ENCODE results near the gene DDX4. TPM values are rescaled to one million over a fixed set of nuclear protein-coding genes. Genes with fewer than 3 reads are reported as not detected.
"Not testable (repeated sequence)": the region's sequence is repeated elsewhere in the genome, so short reads cannot be mapped to it uniquely, and the experiment has no call there.

The DDX4 gene
- not detected for total RNA-seq

- no peak within 1 kb of the TSS for H3K4me3 ChIP-seq (ENCODE audit: low read length in 3 of 3)
- no peaks in the 10 kb centered on the region for H3K9me3 ChIP-seq (ENCODE audit: control insufficient read depth in 3 of 3, low read length in 3 of 3)
- H3K36me3 ChIP-seq (ENCODE audit: control insufficient read depth in 3 of 3, insufficient read depth in 3 of 3, low read length in 3 of 3): no peaks in the 10 kb centered on the region
- no peaks in the 10 kb centered on the region for H3K27me3 ChIP-seq (ENCODE audit: control insufficient read depth in 3 of 3, insufficient read depth in 3 of 3, low read length in 3 of 3)
- no peak within 1 kb of the TSS for H3K27ac ChIP-seq (ENCODE audit: low read depth, low read length)
- no peak within 1 kb of the TSS for H3K9ac ChIP-seq (ENCODE audit: low read depth in 1 of 3, low read length in 3 of 3)
- no peaks in the 10 kb centered on the region for H3K4me1 ChIP-seq (ENCODE audit: control insufficient read depth in 3 of 3, insufficient read depth in 3 of 3, low read length in 3 of 3)
These were observed at the start of gene DDX4 for GRCh38 chr5:55737793-55738192. Gene DDX4, plus strand, starts transcription at chr5:55738061. Its CDS starts 903 bp downstream, at chr5:55738964.

DNA sequence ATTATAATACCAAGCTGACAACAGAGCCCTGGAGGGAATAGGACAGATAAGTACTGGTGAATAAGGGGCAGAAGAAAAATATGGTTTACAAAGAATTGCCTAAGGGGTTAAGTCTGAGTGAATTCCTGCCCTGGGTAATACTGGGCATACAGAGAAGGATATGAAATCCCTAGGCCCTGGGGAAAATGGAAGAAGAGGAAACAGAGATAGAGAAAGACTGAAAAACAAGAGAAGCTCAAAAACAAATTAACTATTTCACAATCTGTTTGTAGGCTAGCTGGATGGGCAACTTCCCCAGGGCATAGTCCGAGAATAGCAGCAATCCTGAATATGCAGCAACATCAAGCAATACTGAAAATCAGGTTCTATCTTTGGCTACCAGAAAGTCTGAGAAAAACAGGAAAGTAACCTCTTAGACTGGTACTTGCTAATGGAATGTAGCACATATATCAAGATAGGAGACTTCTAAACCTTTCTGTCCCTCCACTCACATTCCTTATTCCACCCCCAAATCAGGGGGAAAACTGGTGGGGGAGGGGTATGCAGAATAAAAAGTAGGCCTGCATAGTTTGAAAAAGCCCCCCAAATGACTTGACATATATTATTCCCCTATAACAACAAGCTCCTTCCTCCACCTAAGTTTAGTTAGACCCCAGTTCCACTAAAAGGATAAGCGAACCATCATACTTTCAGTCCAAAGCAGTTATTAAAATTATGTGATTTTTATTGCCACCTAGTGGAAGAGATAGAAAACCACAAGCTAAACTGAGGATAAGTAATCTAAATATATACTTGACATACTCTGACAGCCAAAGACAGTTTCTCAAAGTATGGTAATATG is 46.4 kb upstream of the DDX4 start:
- H3K27ac ChIP-seq (ENCODE audit: low read depth, low read length): no peak overlapping the region
- H3K9me3 ChIP-seq (ENCODE audit: control insufficient read depth in 3 of 3, low read length in 3 of 3): no peaks in the 10 kb centered on the region
- H3K36me3 ChIP-seq (ENCODE audit: control insufficient read depth in 3 of 3, insufficient read depth in 3 of 3, low read length in 3 of 3): no peaks in the 10 kb centered on the region
- H3K9ac ChIP-seq (ENCODE audit: low read depth in 1 of 3, low read length in 3 of 3): peak overlapping the region in 2 of 3 donors; percentile 2 to 44
- H3K4me3 ChIP-seq (ENCODE audit: low read length in 3 of 3): peak overlapping the region in 2 of 3 donors; percentile 17 to 57
- no peaks in the 10 kb centered on the region for H3K27me3 ChIP-seq (ENCODE audit: control insufficient read depth in 3 of 3, insufficient read depth in 3 of 3, low read length in 3 of 3)
- H3K4me1 ChIP-seq (ENCODE audit: control insufficient read depth in 3 of 3, insufficient read depth in 3 of 3, low read length in 3 of 3): peaks cover 7 to 10% (median 9%) of the 10 kb centered on the region in 3 donors

DNA sequence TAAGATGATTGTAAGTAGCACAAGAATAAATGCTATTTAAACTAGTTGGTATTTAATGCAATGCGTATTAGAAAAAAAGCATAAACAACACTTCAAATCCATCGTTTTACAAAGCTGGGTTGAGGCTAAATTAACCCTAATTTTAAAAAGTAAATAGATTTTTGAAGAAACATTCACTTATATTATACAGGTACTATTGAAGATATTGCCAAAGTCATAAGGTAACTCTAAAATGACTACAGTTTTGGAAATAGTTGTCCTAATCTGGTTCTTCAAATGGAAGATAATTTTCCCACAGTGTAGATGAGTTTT is 45.8 kb upstream of the DDX4 start:
- Histone ChIP-seq H3K4me1 (ENCODE audit: control insufficient read depth in 3 of 3, insufficient read depth in 3 of 3, low read length in 3 of 3) (peaks cover 7 to 10% (median 9%) of the 10 kb centered on the region in 3 donors), H3K27me3 (ENCODE audit: control insufficient read depth in 3 of 3, insufficient read depth in 3 of 3, low read length in 3 of 3) (no peaks in the 10 kb centered on the region), H3K4me3 (ENCODE audit: low read length in 3 of 3) (no peak overlapping the region), H3K36me3 (ENCODE audit: control insufficient read depth in 3 of 3, insufficient read depth in 3 of 3, low read length in 3 of 3) (no peaks in the 10 kb centered on the region), H3K9ac (ENCODE audit: low read depth in 1 of 3, low read length in 3 of 3) (no peak overlapping the region), H3K27ac (ENCODE audit: low read depth, low read length) (no peak overlapping the region), H3K9me3 (ENCODE audit: control insufficient read depth in 3 of 3, low read length in 3 of 3) (no peaks in the 10 kb centered on the region)

GRCh38 chr5:55692509-55692908 is 45.4 kb upstream of the DDX4 start:
- H3K4me1 ChIP-seq (ENCODE audit: control insufficient read depth in 3 of 3, insufficient read depth in 3 of 3, low read length in 3 of 3): peaks cover 7 to 10% (median 9%) of the 10 kb centered on the region in 3 donors
- no peak overlapping the region for H3K27ac ChIP-seq (ENCODE audit: low read depth, low read length)
- no peaks in the 10 kb centered on the region for H3K27me3 ChIP-seq (ENCODE audit: control insufficient read depth in 3 of 3, insufficient read depth in 3 of 3, low read length in 3 of 3)
- no peaks in the 10 kb centered on the region for H3K36me3 ChIP-seq (ENCODE audit: control insufficient read depth in 3 of 3, insufficient read depth in 3 of 3, low read length in 3 of 3)
- H3K4me3 ChIP-seq (ENCODE audit: low read length in 3 of 3): no peak overlapping the region
- H3K9ac ChIP-seq (ENCODE audit: low read depth in 1 of 3, low read length in 3 of 3): no peak overlapping the region
- H3K9me3 ChIP-seq (ENCODE audit: control insufficient read depth in 3 of 3, low read length in 3 of 3): no peaks in the 10 kb centered on the region

- Histone ChIP-seq H3K4me1 (ENCODE audit: control insufficient read depth in 3 of 3, insufficient read depth in 3 of 3, low read length in 3 of 3) (peaks cover 7 to 10% (median 9%) of the 10 kb centered on the region in 3 donors), H3K9me3 (ENCODE audit: control insufficient read depth in 3 of 3, low read length in 3 of 3) (no peaks in the 10 kb centered on the region), H3K4me3 (ENCODE audit: low read length in 3 of 3) (no peak overlapping the region), H3K27me3 (ENCODE audit: control insufficient read depth in 3 of 3, insufficient read depth in 3 of 3, low read length in 3 of 3) (no peaks in the 10 kb centered on the region), H3K36me3 (ENCODE audit: control insufficient read depth in 3 of 3, insufficient read depth in 3 of 3, low read length in 3 of 3) (no peaks in the 10 kb centered on the region), H3K27ac (ENCODE audit: low read depth, low read length) (no peak overlapping the region), H3K9ac (ENCODE audit: low read depth in 1 of 3, low read length in 3 of 3) (no peak overlapping the region)
These were observed 43.6 kb upstream of the DDX4 start for GRCh38 chr5:55694152-55694830.

DNA sequence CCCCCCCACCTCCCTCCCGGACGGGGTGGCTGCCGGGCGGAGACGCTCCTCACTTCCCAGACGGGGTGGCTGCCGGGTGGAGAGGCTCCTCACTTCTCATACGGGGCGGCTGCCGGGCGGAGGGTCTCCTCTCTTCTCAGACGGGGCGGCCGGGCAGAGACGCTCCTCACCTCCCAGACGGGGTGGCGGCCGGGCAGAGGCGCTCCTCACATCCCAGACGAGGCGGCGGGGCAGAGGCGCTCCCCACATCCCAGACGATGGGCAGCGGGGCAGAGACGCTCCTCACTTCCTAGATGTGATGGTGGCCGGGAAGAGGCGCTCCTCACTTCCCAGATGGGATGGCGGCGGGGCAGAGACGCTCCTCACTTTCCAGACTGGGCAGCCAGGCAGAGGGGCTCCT is 41.2 kb upstream of the DDX4 start:
- H3K9me3 ChIP-seq (ENCODE audit: control insufficient read depth in 3 of 3, low read length in 3 of 3); H3K4me1 ChIP-seq (ENCODE audit: control insufficient read depth in 3 of 3, insufficient read depth in 3 of 3, low read length in 3 of 3); H3K4me3 ChIP-seq (ENCODE audit: low read length in 3 of 3); H3K27me3 ChIP-seq (ENCODE audit: control insufficient read depth in 3 of 3, insufficient read depth in 3 of 3, low read length in 3 of 3); H3K9ac ChIP-seq (ENCODE audit: low read depth in 1 of 3, low read length in 3 of 3); H3K27ac ChIP-seq (ENCODE audit: low read depth, low read length); H3K36me3 ChIP-seq (ENCODE audit: control insufficient read depth in 3 of 3, insufficient read depth in 3 of 3, low read length in 3 of 3): not testable (repeated sequence)

DNA sequence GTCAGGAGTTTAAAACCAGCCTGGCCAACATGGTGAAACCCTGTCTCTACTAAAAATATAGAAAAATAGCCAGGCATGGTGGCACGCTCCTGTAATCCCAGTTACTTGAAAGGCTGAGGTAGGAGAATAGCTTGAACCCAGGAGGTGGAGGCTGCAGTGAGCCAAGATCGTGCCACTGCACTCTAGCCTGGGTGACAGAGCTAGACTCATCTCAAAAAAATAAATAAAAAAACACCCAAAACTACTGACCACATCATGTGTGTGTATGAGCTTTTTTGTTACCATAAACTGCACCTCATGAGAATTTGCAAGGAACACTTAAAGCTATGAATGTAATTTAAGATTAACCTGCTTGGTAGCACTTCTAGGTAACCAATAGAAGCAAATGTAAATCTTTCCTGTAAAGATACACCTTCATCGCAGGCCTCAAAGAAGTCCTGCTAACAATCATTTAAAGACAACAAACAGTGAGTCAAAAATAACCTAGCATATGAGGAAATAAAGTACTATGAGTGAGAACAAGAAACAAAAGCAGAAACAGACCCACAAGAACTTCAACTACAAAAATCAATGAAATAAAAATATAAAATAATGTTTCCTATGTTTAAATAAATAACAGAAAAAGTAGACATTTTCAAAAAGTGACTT is 38.7 kb upstream of the DDX4 start:
- Histone ChIP-seq H3K4me1 (ENCODE audit: control insufficient read depth in 3 of 3, insufficient read depth in 3 of 3, low read length in 3 of 3) (peaks cover 0 to 3% (median 0%) of the 10 kb centered on the region in 3 donors), H3K9me3 (ENCODE audit: control insufficient read depth in 3 of 3, low read length in 3 of 3) (no peaks in the 10 kb centered on the region), H3K27ac (ENCODE audit: low read depth, low read length) (no peak overlapping the region)

DNA sequence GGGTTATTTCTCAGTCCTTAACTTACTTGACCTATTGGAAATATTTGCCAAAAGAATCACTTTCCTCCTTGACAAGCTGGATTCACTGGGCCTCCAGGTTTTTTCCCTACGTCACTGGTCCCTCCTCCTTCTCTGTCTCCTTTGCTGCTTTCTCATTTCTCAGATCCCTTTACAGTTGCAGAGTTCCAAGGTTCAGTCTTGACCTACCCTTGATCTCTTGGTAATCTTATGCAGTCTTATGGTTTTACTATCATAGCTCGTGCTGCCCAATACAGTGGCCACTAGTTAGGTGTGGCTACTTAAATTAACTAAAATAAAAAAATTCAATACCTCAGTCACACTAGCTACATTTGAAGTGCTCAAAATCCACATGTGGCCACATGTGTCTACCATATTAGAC is 37.1 kb upstream of the DDX4 start:
- H3K9ac ChIP-seq (ENCODE audit: low read depth in 1 of 3, low read length in 3 of 3): no peak overlapping the region
- no peaks in the 10 kb centered on the region for H3K27me3 ChIP-seq (ENCODE audit: control insufficient read depth in 3 of 3, insufficient read depth in 3 of 3, low read length in 3 of 3)
- H3K36me3 ChIP-seq (ENCODE audit: control insufficient read depth in 3 of 3, insufficient read depth in 3 of 3, low read length in 3 of 3): peaks cover 0 to 4% (median 0%) of the 10 kb centered on the region in 3 donors
- no peaks in the 10 kb centered on the region for H3K9me3 ChIP-seq (ENCODE audit: control insufficient read depth in 3 of 3, low read length in 3 of 3)
- H3K27ac ChIP-seq (ENCODE audit: low read depth, low read length): no peak overlapping the region
- no peak overlapping the region for H3K4me3 ChIP-seq (ENCODE audit: low read length in 3 of 3)
- peaks cover 0 to 3% (median 0%) of the 10 kb centered on the region in 3 donors for H3K4me1 ChIP-seq (ENCODE audit: control insufficient read depth in 3 of 3, insufficient read depth in 3 of 3, low read length in 3 of 3)

More for the DNA sequence above, 38.7 kb upstream of the DDX4 start:
- peaks cover 0 to 4% (median 0%) of the 10 kb centered on the region in 3 donors for H3K36me3 ChIP-seq (ENCODE audit: control insufficient read depth in 3 of 3, insufficient read depth in 3 of 3, low read length in 3 of 3)
- H3K4me3 ChIP-seq (ENCODE audit: low read length in 3 of 3): no peak overlapping the region
- no peaks in the 10 kb centered on the region for H3K27me3 ChIP-seq (ENCODE audit: control insufficient read depth in 3 of 3, insufficient read depth in 3 of 3, low read length in 3 of 3)
- H3K9ac ChIP-seq (ENCODE audit: low read depth in 1 of 3, low read length in 3 of 3): no peak overlapping the region

DNA sequence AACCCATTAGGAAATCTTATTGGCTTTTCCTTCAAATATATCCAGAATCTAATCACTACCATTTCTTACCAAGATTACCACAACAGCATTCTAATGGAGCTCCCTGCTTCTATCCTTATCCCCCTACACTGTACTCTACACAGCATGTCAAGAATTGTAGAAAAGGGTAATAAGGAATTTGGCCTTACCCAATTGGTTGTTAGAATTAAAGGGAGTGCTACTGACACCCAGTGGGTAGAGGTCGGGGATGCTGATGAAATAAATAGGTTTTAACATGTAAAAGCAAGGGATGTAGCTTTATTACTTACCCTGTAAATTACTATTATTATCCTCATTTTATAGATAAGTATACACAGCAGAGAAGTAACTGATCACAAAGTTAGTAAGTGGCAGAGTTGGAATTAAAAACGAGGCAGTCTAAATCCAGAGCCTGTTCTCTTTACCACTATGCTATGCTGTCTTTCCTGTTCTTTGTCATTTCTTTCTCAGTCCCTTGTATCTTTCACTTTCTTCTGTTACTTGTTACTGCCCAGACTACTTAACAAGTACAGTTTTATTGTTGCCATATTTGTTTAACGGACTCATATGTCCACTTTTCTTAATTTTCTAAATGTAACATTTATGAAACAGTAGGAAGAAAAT is 36.3 kb upstream of the DDX4 start:
- Histone ChIP-seq H3K9me3 (ENCODE audit: control insufficient read depth in 3 of 3, low read length in 3 of 3) (no peaks in the 10 kb centered on the region), H3K4me1 (ENCODE audit: control insufficient read depth in 3 of 3, insufficient read depth in 3 of 3, low read length in 3 of 3) (peaks cover 0 to 3% (median 0%) of the 10 kb centered on the region in 3 donors), H3K36me3 (ENCODE audit: control insufficient read depth in 3 of 3, insufficient read depth in 3 of 3, low read length in 3 of 3) (peaks cover 0 to 4% (median 0%) of the 10 kb centered on the region in 3 donors), H3K27ac (ENCODE audit: low read depth, low read length) (no peak overlapping the region), H3K9ac (ENCODE audit: low read depth in 1 of 3, low read length in 3 of 3) (no peak overlapping the region), H3K27me3 (ENCODE audit: control insufficient read depth in 3 of 3, insufficient read depth in 3 of 3, low read length in 3 of 3) (no peaks in the 10 kb centered on the region), H3K4me3 (ENCODE audit: low read length in 3 of 3) (no peak overlapping the region)
